RWPE1 (cell line): ENCODE results near the gene HTR2A.

Experiments
- CTCF ChIA-PET: fragments of 350-600 bp; sonication (Branson Sonifier 250); formaldehyde crosslinking; extraction: SDS; loops from one replicate; lab custom pipeline; 2021; lab: Yijun Ruan, JAX
- POLR2A ChIA-PET: fragments of 400-600 bp; formaldehyde crosslinking; extraction: SDS; loops from one replicate; lab custom pipeline; 2020; ENCODE audit warnings: antibody characterized with exemption; ENCODE audit not compliant: low non-redundant PET; lab: Yijun Ruan, JAX
- DNase-seq: peaks from one replicate; pipeline ENCODE4 v3.0.0; 2012; ENCODE audit warnings: low spot score
- H3K27ac ChIP-seq: fragments of 450-650 bp; 2 replicates; pipeline ENCODE4 v1.5.1; 2017
- CTCF ChIP-seq: fragments of 450-650 bp; conservative IDR thresholded peaks from 2 replicates; pipeline ENCODE4 v1.5.1; 2017; ENCODE audit warnings: low read depth, mild to moderate bottlenecking

The HTR2A gene

GRCh38 chr13:46885018-46885417, 11.8 kb downstream of the HTR2A start:
- DNase-seq: no peak
- H3K27ac ChIP-seq: no peak overlapping the region
- POLR2A ChIA-PET: no interaction called here
- no peak for TF ChIP-seq CTCF
- CTCF ChIA-PET: no interaction called here

GRCh38 chr13:46884531-46884930, 12.3 kb downstream of the HTR2A start:
- no peak for DNase-seq
- no peak overlapping the region for H3K27ac ChIP-seq
- ChIA-PET CTCF (interaction anchor here (0.5 kb wide), 1 partner anchor 277 kb away, joined by 3 read pairs; no protein-coding TSS in a partner anchor), POLR2A (no interaction called here)
- TF ChIP-seq CTCF: no peak

DNA sequence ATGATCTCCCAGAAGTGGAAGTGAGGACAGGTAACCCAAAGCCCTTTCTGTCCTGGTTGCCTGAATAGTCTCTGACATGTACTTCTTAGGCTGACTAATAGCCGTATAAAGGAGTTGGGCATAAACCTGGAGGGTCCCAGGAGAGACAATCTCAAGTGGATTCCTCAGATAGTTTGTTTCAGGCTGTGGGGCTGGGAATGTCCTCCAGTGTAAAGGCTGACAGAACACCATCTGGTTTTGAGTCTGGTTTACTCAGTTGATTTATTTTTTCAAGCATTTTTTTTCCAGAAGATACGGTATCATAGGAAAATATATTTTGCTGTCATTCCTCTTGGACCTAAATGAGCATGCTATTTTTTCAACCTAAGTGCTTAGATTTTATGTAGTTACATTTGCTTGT, 15.2 kb downstream of the HTR2A start:
- ChIA-PET CTCF (interaction anchor here (0.7 kb wide), 1 partner anchor 86 kb away, joined by 3 read pairs; no protein-coding TSS in a partner anchor), POLR2A (no interaction called here)
- H3K27ac ChIP-seq: no peak overlapping the region
- no peak for DNase-seq
- TF ChIP-seq CTCF: no peak

GRCh38 chr13:46874006-46874405, 22.8 kb downstream of the HTR2A start:
- ChIA-PET CTCF (no interaction called here), POLR2A (no interaction called here)
- no peak overlapping the region for H3K27ac ChIP-seq
- no peak for DNase-seq
- TF ChIP-seq CTCF: no peak

- CTCF ChIA-PET: interaction anchor here (0.6 kb wide), 1 partner anchor 14 kb away, joined by 4 read pairs; no protein-coding TSS in a partner anchor
- TF ChIP-seq CTCF: no peak
- POLR2A ChIA-PET: no interaction called here
- H3K27ac ChIP-seq: no peak overlapping the region
- no peak for DNase-seq
Observed at GRCh38 chr13:46871557-46871956, 25.3 kb downstream of the HTR2A start.

DNA sequence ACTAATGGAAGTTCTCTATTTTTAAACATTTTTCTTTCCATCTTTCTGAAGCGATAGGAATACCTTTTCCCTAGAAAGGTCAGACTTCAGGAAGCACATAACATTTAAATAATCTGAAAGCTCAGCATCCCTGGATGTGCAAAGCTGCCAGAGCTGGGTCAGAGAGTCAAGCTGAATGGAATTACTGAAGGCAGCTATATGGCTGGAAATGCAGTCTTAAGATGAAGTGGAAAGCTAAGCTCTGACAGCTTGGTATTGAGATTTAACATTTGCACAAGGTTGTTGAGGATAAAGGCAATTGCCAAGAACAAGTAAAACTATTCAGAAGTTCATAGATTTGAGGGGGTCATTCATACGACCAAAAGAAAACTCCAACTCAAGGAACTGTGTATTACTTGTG, 28.8 kb downstream of the HTR2A start:
- TF ChIP-seq CTCF: no peak
- no peak overlapping the region for H3K27ac ChIP-seq
- POLR2A ChIA-PET: no interaction called here
- CTCF ChIA-PET: interaction anchor here (0.6 kb wide), 1 partner anchor 28 kb away, joined by 3 read pairs; no protein-coding TSS in a partner anchor
- no peak for DNase-seq
